Transverse colon (tissue), 4 donors: ENCODE data around the gene MSH2.

Source experiments
- POLR2AphosphoS5 ChIP-seq, 3 donors: sonication (generic); formaldehyde crosslinking; IDR thresholded peaks; one replicate each; pipeline ENCODE4 v1.6.1; 2016; ENCODE audit warnings: antibody characterized with exemption in 3 of 3
- TF ChIP-seq, protein P1 (sequence below), 5 experiments: fragments of 200-600 bp in 3 of 5; fragments of 450-650 bp in 2 of 5; sonication (generic) in 3 of 5; IDR thresholded peaks; 1 replicate in 2 of 5; 2 replicates in 3 of 5; pipeline ENCODE4 v1.5.1; 2016 to 2017; ENCODE audit warnings: antibody characterized with exemption in 5 of 5, inconsistent platforms in 3 of 5, mild to moderate bottlenecking in 2 of 5, moderate library complexity in 1 of 5

DNA sequence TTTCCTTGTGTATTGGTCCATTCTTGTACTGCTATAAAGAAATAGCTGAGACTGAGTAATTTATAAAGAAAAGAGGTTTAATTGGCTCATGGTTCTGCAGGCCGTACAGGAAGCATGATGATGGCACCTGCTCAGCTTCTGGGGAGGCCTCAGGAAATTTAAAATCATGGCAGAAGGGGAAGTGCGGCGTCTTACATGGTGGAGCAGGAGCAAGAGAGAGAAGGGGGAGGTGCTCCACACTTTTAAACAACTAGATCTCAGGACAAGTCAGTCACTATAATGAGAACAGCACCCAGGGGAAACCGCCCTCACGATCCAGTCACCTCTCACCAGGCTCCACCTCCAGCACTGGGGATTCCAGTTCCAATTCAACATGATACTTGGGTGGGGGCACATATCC lies 54.3 kb downstream of the MSH2 start:
- TF ChIP-seq POLR2AphosphoS5 (IDR thresholded peaks at IDR 0.05) = no peak
- TF ChIP-seq, protein P1, sequence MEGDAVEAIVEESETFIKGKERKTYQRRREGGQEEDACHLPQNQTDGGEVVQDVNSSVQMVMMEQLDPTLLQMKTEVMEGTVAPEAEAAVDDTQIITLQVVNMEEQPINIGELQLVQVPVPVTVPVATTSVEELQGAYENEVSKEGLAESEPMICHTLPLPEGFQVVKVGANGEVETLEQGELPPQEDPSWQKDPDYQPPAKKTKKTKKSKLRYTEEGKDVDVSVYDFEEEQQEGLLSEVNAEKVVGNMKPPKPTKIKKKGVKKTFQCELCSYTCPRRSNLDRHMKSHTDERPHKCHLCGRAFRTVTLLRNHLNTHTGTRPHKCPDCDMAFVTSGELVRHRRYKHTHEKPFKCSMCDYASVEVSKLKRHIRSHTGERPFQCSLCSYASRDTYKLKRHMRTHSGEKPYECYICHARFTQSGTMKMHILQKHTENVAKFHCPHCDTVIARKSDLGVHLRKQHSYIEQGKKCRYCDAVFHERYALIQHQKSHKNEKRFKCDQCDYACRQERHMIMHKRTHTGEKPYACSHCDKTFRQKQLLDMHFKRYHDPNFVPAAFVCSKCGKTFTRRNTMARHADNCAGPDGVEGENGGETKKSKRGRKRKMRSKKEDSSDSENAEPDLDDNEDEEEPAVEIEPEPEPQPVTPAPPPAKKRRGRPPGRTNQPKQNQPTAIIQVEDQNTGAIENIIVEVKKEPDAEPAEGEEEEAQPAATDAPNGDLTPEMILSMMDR (IDR thresholded peaks at IDR 0.05) = no peak
